C4-2B (cell line): ENCODE measurements around the gene DCLK3.

Source experiments
- CTCF ChIP-seq: fragments of 450-650 bp; conservative IDR thresholded peaks from 2 replicates; pipeline ENCODE4 v1.5.1; 2017; ENCODE audit warnings: mild to moderate bottlenecking
- ZFX ChIP-seq: fragments of 450-650 bp; IDR thresholded peaks from 2 replicates; pipeline ENCODE4 v1.6.1; 2017

GRCh38 chr3:36663666-36664291, 100.6 kb downstream of the DCLK3 start:
- no peak for TF ChIP-seq CTCF
- no peak for TF ChIP-seq ZFX
